HCT116 (cell line): ENCODE data around the gene CAST.

Experiments
- CBX3 ChIP-seq: IDR thresholded peaks from 2 replicates; pipeline ENCODE4 v1.6.1; 2012; ENCODE audit warnings: low read depth
- EZH2 ChIP-seq: fragments of 200-600 bp; sonication (generic); IDR thresholded peaks from 2 replicates; pipeline ENCODE4 v1.6.1; 2017; ENCODE audit warnings: antibody characterized with exemption, mixed run types
- EZH2phosphoT487 ChIP-seq: fragments of 200-600 bp; IDR thresholded peaks from 2 replicates; pipeline ENCODE4 v1.6.1; 2018; ENCODE audit warnings: antibody characterized with exemption, borderline replicate concordance
- MAX ChIP-seq: IDR thresholded peaks from 2 replicates; pipeline ENCODE4 v1.6.1; 2012
- POLR2A ChIP-seq: IDR thresholded peaks from 2 replicates; pipeline ENCODE4 v1.7.0; 2011; ENCODE audit warnings: borderline replicate concordance; ENCODE audit not compliant: insufficient read depth, insufficient read length; ENCODE audit errors: extremely low read depth
- POLR2AphosphoS5 ChIP-seq: IDR thresholded peaks from 2 replicates; pipeline ENCODE4 v1.6.1; 2011; ENCODE audit warnings: mild to moderate bottlenecking, low read depth, low read length, moderate library complexity
- YY1 ChIP-seq: IDR thresholded peaks from 2 replicates; pipeline ENCODE4 v1.6.1; 2011; ENCODE audit warnings: low read length, low read depth, moderate library complexity, mild to moderate bottlenecking; ENCODE audit not compliant: insufficient replicate concordance; ENCODE audit errors: extremely low read depth
- TF ChIP-seq, protein P1 (sequence below), 3 experiments: fragments of 200-600 bp in 1 of 3; sonication (generic) in 1 of 3; IDR thresholded peaks in 2 of 3; conservative IDR thresholded peaks in 1 of 3; 2 replicates each; pipeline ENCODE4 v1.5.1; 2012 to 2017; ENCODE audit warnings: low read depth in 2 of 3, low read length in 2 of 3, antibody characterized with exemption in 1 of 3, borderline replicate concordance in 1 of 3, control low read depth in 1 of 3, mild to moderate bottlenecking in 1 of 3, mixed read lengths in 1 of 3, mixed run types in 1 of 3, moderate library complexity in 1 of 3; ENCODE audit not compliant: insufficient read depth in 1 of 3

- no peak for TF ChIP-seq MAX
- TF ChIP-seq, protein P1, sequence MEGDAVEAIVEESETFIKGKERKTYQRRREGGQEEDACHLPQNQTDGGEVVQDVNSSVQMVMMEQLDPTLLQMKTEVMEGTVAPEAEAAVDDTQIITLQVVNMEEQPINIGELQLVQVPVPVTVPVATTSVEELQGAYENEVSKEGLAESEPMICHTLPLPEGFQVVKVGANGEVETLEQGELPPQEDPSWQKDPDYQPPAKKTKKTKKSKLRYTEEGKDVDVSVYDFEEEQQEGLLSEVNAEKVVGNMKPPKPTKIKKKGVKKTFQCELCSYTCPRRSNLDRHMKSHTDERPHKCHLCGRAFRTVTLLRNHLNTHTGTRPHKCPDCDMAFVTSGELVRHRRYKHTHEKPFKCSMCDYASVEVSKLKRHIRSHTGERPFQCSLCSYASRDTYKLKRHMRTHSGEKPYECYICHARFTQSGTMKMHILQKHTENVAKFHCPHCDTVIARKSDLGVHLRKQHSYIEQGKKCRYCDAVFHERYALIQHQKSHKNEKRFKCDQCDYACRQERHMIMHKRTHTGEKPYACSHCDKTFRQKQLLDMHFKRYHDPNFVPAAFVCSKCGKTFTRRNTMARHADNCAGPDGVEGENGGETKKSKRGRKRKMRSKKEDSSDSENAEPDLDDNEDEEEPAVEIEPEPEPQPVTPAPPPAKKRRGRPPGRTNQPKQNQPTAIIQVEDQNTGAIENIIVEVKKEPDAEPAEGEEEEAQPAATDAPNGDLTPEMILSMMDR (IDR thresholded peaks at IDR 0.05 in 2 of 3, conservative IDR thresholded peaks at IDR 0.05 in 1 of 3; ENCODE audit: borderline replicate concordance in 1 of 3, insufficient read depth in 1 of 3, low read depth in 2 of 3, low read length in 2 of 3) = no peak
- TF ChIP-seq POLR2A = no peak
- no peak for TF ChIP-seq CBX3
- no peak for TF ChIP-seq EZH2
- TF ChIP-seq YY1 = no peak
- no peak for TF ChIP-seq POLR2AphosphoS5
- TF ChIP-seq EZH2phosphoT487 = no peak
Observed at GRCh38 chr5:96808868-96809558, 146.8 kb downstream of the CAST start.
